Measurements from ENCODE around the gene ZNF695.
A peak's percentile ranks its signal among the peaks of the same experiment; 100 is the strongest.
"Not testable (repeated sequence)": the region's sequence is repeated elsewhere in the genome, so short reads cannot be mapped to it uniquely, and the experiment has no call there.

Gene ZNF695

DNA sequence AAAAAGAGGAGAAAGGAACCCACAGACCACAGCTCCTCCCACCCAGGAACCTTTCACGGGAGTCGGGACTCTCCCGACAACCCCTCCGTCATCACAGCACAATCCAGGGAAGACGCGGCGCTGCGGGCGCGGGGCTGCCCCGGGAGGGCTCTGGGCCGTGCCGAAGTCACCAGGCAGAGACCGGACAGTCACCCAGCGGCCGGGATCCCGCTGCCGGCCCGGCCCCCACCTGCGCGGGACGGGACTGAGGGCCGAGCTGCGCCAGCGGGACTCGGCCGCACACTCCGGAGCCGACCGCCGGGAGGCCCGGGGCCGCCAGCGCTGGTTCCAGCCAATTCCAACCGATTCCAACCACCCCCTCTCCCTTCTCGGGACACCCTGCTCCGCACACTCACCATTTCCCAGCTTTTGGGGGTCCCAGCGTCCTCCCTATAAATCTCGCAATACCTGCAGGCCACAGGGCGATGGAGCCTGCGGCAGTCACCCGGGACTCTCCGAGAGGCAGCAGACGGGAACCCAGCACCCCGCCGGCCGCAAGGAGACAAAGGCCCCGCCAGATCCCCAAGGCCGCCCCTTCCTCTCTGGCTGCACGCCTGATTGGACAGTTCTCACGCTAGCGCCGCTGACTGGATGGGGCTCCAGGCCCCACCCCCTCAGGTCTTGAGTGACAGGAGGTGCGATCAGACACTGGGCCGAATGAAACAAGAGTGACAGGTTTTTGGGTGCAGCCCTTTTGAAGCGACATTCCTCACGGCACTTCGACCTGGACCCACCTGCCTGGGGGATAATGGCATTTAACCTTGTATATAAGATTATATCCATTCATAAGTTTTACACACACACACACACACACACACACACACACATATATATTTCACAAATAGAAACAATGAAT is at the start of gene ZNF695:
Gene ZNF695 (minus strand): TSS at position 547 of the 895 bp plus-strand sequence. CDS start 149 bp downstream, at position 398.
- DNase-seq = peak; percentile 2 to 12

DNA sequence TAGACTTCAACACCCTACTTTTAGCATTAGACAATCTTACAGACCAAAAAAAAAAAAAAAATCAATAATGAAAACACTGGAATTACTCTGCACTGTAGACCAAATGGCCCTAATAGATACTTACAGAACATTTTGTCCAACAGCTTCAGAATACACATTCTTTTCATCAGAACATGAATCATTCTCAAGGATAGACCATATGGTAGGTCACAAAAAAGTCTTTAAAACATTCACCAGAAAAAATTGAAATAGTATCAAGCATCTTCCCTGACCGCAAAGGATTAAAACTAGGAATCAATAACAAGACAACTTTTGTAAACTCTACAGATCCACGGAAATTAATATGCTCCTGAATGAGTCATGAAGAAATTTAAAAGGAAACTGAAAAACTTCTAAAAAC is 48.2 kb upstream of the ZNF695 start:
- DNase-seq = no peak

GRCh38 chr1:247054992-247055415 is 47.1 kb upstream of the ZNF695 start:
- DNase-seq = no peak

DNA sequence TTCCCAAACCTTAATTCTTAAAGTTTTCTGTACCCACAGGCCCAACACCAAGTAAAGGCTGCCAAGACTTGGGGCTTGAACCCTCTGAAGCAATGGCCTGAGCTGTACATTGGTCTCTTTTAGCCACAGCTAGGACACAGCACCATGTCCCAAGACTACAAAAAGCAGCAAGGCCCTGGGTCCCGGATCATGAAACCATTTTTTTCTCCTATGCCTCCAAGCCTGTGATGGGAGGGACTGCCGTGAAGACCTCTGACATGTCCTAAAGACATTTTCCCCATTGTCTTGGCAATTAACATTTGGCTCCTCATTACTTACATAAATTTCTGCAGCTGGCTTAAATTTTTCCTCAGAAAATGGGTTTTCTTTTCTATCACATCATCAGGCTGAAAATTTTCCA is 39.8 kb upstream of the ZNF695 start:
- no peak for DNase-seq

DNA sequence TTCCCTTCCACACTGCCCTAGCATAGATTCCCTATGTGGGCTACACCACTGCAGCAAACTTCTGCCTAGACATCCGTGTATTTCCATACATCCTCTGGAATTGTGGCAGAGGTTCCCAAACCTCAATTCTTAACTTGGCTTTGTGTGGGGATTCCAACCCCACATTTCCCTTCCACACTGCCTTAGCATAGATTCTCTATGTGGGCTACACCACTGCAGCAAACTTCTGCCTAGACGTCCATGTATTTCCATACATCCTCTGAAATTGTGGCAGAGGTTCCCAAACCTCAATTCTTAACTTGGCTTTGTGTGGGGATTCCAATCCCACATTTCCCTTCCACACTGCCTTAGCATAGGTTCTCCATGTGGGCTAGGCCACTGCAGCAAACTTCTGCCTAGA is 39.4 kb upstream of the ZNF695 start:
- no peak for DNase-seq

DNA sequence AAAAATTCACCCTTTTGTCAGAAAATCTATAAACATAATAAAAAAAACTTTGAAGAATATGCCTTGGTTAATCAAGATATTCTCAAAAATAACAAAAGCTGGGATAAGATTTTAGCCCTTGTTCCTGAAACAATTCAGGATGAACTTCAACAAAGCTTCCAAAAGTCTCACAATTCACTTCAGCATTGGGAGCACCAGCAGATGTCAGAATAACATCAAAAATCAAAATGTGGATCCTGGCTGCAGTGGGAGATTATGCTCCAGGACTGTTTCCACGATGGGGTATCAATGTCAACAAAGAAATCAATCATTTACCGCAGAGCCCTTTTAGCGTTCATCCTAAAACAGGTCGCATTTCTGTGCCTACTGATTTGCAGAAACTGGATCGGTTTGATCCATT is 35.5 kb upstream of the ZNF695 start:
- no peak for DNase-seq

- no peak for DNase-seq
These were observed 29.9 kb upstream of the ZNF695 start for GRCh38 chr1:247037511-247038320.

- not testable (repeated sequence) for DNase-seq
These were observed 24.4 kb upstream of the ZNF695 start for GRCh38 chr1:247032306-247032705.

- not testable (repeated sequence) for DNase-seq
These were observed 16.8 kb upstream of the ZNF695 start for GRCh38 chr1:247024658-247025057.

DNA sequence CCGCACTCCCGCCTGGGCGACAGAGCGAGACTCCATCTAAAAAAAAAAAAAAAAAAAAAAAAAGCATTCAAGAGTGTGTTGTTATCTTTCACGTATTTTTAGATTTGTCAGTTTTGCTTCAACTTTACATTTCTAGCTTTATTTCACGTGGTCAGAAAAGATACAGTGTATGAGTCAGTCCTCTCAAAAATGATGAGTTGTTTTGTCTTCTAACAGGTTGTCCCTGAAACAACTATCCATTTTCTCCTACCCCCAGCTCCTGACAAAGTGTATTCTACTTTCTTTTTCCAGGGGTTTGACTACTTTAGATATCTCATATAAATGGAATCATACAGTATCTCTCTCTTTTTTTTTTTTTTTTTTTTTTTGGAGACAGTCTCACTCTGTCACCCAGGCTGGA is 5.5 kb upstream of the ZNF695 start:
- no peak for DNase-seq

DNA sequence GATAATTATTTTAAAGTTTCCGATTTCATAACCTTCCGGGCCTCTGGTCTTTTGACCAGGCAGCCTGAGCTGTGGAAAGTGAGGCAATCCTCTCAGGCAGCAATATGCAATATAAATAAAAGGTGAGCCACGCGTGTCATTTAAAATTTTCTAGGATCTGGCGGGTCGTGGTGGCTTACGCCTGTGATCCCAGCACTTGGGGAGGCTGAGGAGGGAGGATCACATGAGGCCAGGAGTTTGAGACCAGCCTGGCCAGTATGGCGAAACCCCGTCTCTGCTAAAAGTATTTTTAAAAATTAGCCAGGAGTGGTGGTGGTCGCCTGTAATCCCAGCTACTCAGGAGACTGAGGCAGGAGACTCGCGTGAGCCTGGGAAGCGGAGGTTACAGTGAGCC is 546 bp upstream of the ZNF695 start:
- no peak for DNase-seq

DNA sequence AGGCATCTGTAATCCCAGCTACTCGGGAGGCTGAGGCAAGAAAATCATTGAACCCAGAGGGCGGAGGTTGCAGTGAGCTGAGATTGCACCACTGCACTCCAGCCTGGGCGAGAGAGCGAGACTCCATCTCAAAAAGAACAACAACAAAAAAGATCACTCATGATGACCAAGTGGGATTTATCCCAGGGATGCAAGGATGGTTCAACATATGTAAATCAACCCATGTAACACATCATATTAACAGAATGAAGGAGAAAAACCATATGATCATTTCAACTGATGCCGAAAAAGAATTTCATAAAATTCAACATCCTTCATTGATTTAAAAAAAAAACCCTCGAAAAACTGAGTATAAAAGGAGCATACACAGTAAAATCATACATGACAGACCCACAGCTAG is 3.8 kb downstream of the ZNF695 start:
- not testable (repeated sequence) for DNase-seq

- no peak for DNase-seq
These were observed 18.0 kb downstream of the ZNF695 start for GRCh38 chr1:246989901-246990300.

DNA sequence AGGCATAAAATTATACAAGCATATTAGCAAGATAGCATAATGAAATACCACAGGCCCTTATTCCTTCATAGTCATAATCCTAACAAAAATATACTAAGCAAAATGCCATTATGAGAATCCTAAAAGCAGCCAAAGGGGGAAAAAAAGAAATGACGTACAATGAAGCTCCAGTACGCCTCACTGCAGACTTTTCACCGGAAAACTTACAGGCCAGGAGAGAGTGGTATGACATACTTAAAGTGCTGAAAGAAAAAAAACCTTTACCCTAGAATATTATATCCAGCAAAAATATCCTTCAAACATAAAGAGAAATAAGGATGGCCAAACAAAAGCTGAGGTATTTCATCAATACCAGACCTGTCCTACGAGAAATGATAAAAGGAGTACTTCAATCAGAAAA is 19.5 kb downstream of the ZNF695 start:
- DNase-seq = no peak

DNA sequence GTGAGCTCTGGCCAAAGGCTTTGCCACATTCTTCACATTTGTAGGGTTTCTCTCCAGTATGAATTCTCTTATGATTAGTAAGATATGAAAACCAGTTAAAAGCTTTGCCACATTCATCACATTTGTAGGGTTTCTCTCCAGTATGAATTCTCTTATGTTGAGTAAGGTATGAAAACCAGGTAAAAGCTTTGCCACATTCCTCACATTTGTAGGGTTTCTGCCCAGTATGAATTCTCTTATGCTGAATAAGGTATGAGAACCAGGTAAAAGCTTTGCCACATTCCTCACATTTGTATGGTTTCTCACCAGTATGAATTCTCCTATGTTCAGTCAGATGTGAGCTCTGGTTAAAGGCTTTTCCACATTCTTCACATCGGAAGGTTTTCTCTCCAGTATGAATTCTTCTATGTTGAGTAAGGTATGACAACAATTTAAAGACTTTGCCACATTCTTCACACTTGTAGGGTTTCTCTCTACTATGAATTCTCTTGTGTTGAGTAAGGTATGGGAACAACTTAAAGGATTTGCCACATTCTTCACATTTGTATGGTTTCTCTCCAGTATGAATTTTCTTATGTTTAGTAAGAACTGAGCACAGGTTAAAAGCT is 20.7 kb downstream of the ZNF695 start:
- no peak for DNase-seq

DNA sequence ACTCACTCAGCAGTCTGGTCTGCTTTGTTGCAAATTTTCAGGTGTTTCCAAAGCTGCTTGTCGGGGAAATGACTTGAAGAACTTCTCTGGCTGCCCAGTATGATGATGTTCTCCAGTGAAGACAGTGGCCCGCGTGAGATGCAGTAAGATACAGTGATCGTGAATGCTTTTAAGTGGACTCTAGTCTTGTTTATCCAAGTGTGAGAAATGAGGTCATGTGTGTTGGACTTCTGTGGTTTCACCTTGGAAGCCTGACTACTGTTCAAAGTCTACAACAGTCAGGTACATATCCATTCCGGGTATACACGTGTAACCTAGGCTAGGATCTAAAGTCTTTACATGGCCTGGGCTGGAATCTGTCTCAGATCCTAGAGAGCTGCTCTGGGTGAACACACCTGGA is 29.1 kb downstream of the ZNF695 start:
- DNase-seq = no peak

DNA sequence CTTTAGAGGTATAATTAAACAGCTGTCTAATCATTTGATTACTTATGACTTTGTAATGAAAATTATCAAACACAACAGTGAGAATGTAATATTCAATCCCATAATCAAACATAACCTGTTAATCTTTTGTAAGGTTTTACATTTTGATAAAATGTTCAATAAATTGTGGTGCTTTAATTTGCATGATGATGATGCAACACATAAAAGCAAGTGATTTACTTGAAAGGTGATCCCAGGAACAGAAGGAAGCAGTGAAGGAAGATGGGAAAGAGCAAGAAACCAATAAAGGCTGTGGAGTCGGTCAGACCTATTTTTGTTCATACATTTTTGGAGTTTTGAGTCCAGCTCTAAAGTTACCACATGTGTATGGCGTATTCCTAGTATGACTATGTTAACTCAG is 29.6 kb downstream of the ZNF695 start:
- no peak for DNase-seq

- no peak for DNase-seq
These were observed 35.9 kb downstream of the ZNF695 start for GRCh38 chr1:246971969-246972368.

- DNase-seq = peak; percentile 15 to 35
These were observed 36.7 kb downstream of the ZNF695 start for GRCh38 chr1:246971090-246971721.

DNA sequence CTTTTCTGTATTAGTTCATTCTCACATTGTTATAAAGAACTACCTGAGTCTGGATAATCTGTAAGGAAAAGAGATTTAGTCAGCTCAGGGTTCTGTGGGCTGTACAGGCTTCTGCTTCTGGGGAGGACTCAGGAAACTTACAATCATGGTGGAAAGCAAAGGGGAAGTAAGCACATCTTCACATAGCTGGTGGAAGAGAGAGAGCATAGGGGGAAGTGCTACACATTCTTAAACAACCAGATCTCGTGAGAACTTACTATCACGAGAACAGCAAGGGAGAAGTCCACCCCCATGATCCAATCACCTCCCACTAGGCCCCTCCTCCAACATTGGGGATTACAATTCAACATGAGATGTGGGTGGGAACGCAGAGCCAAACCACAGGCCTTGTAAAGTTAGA is 38.2 kb downstream of the ZNF695 start:
- no peak for DNase-seq

GRCh38 chr1:246966502-246966901 is 41.4 kb downstream of the ZNF695 start:
- DNase-seq = no peak

GRCh38 chr1:246959944-246960693 is 47.7 kb downstream of the ZNF695 start:
- DNase-seq = no peak

Data from activated CD4-positive, alpha-beta T cell treated with anti-CD3 and anti-CD28 coated beads for 4 hours (primary cell).